HPDE6-E6E7 (cell line): ENCODE results near the gene EPB41.
"Not testable (repeated sequence)": the region's sequence is repeated elsewhere in the genome, so short reads cannot be mapped to it uniquely, and the experiment has no call there.

Experiments
- DNase-seq: peaks from one replicate; pipeline ENCODE4 v3.0.0; 2011; ENCODE audit warnings: missing footprints; ENCODE audit errors: extremely low spot score

The EPB41 gene

DNA sequence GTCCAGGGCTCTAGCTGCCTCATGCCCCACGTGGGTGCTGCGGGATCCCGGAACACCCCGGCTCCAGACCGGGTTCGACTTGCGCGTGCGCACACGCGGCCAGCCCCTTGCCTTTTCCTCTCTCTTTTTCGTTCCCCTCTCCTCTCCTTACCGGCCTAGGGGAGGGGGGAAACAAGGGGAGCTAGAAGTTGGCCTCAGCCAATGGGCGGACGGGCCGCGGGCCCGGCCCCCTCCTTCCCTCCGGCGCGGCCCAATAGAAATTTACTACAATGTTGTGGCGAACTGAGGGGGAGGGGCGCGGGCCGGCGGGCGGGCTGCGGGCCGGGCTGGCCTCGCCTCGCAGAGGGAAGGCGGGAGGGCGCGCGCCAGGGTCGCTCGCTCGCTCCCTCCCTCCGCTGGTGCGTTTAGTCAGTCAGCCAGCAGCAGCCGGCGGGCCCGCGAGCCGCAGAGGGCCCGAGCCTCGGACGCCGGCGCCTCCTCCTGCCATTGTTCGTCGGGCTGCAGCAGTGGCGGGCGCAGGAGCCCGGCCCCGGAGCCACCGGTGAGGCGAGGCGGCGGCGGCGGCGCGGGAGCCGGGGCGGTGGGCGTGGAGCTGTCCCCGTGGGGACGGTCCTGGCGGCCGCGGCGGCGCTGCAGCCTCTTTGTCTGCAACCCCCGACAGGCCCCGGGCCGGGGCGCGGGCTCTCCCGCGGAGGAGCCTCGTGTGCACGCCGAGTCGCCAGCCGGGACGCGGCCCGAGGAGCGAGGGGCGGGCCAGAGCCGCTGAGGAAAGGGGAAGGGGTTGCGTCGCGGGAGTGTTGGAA is at the start of gene EPB41:
TSS of gene EPB41 (plus strand) at position 342 of the 803 bp plus-strand sequence. CDS start 72,869 bp downstream, outside the sequence.
- DNase-seq, result peak; percentile 88

DNA sequence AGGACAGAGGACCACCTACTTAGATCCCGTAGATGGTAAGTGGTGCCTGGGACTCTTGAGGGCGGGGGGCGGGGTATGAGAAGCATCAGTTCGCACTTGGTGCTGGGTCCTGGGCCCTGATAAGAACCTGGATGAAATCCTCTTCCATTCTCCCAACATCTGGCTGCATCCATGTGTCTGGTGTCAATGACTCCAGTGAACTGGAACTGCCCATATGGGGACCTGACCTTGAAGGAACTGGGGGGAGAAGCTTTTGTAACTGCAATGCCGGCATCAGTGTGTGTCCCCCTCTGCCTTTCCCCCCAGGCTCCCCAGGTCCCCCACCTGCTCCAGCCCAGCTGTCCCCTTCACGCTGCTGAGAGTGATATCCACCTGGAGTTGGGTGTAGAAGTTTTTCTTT is 49.7 kb upstream of the EPB41 start:
- DNase-seq, result no peak

DNA sequence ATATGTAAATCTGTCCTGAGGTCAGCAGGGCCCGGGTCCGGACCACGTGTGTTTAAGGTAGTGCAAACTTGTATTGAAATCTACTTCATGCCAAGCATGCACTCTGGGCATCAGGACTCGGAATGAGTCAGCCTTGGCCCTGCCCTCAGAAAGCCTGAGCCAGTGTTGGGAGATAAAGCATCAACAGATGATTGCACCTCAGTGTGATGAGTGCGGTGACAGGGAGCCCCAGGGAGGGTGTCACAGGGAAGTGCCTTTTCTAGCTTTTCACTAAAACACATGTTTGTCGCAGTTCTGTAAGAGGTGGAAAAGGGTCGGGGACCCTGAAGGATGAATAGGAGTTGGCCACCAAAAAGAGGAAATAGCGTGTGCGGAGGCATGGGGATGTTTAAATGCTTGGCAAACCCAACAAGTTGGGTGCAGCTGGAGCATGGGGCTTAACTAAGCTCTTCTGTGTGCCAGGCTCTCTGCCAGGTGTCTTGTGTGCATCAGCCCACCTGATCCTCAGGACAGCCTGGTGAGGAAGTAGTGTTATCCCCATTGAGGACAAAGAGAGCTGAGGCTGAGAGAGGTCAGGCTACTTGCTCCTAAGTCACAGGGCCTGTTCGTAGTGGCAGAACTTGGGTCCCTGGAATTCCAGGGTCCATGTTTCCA is 48.2 kb upstream of the EPB41 start:
- DNase-seq, result no peak

DNA sequence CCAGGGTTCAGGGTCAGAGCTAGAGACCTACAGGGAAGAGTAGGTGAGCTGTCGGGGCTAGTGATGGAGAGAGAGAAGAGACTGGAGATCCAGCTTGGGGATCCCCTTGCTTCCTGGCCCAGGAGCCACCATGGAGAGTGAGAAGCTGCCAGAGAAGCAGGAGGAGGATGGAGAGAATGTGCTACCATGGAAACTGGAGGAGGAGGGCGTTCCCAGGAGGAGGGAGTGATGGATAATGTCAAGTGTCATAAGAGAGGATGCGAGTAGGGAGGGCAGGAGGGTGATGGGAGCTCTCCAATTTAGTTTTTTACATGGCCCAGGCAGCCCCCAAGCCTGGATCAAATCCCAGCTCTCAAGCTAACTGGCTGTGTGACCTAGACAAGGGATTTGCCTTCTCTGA is 46.5 kb upstream of the EPB41 start:
- DNase-seq, result no peak

DNA sequence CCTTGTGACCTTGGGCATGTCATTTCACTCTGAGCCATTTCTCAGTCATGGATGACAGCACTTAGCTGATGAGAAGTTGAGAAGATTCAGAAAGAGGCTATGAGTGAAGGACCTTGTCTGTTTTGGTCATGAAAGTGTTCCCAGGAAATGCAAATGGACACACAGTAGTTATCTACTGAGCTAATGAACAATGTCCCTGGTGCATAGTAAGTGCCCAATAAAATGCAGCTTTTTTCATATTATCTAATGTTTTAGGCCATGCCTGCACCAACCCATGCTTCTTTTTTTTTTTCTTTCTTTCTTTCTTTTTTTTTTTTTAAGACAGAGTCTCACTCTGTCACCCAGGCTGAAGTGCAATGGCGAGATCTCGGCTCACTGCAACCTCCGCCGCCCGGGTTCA is 44.4 kb upstream of the EPB41 start:
- DNase-seq, result no peak

DNA sequence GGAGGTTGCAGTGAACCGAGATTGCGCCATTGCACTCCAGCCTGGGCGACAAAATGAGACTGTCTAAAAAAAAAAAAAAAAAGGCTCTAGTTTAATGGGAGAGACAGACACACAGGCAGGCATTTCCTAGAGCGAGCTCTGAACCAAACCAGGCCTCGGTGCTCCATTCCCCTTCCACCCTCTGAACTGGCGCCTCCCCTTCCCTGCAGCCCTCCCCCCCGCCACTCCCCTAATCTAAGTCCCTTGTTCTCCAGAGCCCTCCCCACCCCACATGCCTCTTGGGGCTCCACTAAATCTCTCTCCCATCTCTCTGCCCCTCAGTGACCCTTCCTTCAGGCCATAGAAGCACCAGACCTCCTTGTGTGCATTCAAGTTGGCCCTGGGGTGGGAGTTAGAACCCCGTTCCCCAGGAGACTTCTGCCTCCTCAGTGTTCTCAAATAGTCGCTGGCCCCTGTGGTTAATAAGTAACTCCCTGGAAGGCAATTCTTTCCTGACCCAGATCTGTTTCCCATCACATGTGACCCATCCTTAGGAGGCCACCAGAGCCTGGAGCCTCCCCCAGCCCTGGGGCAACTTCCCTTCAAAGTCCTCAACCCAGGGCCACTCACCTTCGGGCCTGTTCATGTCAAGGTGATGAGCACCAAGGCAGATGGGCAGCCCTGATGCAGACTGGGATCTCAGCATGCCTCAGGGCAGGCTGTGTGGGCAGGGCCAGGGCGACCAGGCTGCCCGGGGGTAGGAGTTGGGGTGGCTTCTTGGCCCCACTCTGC is 42.6 kb upstream of the EPB41 start:
- no peak for DNase-seq

DNA sequence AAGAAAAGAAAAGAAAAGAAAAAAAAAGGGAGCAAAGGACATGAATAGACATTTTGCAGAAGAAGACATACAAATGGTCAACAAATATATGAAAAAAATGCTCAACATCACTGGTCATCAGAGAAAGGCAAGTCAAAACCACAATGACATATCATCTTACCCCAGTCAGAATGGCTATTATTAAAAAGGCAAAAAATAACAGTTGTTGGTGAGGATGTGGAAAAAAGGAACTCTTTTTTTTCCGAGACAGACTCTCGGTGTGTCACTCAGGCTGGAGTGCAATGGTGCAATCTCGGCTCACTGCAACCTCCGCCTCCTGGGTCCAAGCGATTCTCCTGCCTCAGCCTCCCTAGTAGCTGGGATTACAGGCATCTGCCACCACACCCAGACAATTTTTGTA is 39.2 kb upstream of the EPB41 start:
- DNase-seq, result not testable (repeated sequence)

DNA sequence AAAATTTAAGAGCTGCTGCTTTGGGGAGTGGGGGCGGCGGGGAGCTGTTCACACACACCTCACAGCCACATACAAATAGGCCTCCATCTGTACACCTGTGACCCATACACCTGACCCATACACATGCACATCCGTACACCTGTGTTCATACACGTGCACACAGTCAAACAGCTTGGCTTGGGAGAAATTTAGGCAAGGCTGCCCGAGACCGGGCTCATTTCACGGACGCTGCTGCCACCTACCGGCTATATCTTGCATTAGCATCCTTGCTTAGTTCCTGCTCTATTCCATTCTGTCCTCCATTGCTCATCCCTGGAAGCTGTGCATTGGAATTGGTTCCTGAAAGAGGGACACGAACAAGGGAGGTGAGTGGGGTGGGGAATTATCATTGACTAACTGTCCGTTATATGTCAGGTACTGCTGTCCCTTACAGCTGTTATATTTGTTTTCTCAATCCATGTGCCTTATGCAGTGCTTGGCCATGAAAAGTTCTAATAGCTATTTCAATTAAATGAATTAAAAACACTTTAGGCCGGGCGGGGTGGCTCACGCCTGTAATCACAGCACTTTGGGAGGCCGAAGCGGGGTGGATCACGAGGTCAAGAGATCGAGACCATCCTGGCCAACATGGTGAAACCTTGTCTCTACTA is 37.1 kb upstream of the EPB41 start:
- DNase-seq, result peak; percentile 72

DNA sequence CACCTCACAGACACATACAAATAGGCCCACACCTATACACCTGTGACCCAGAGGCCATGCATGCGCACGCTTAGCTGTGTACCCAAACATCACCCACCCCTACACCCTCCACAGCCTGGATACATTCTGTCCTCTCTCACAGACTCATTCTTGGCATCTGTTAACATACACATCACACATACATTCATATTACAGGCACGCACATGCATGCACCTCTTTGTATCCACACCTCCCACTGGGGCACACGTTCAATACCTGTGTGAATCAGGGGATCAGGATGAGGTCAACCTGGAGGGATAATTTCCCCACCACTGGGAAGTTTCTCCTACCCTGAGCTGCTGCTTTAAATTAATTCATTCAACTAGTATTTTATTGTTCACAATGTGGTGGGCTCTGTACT is 35.6 kb upstream of the EPB41 start:
- DNase-seq, result no peak

DNA sequence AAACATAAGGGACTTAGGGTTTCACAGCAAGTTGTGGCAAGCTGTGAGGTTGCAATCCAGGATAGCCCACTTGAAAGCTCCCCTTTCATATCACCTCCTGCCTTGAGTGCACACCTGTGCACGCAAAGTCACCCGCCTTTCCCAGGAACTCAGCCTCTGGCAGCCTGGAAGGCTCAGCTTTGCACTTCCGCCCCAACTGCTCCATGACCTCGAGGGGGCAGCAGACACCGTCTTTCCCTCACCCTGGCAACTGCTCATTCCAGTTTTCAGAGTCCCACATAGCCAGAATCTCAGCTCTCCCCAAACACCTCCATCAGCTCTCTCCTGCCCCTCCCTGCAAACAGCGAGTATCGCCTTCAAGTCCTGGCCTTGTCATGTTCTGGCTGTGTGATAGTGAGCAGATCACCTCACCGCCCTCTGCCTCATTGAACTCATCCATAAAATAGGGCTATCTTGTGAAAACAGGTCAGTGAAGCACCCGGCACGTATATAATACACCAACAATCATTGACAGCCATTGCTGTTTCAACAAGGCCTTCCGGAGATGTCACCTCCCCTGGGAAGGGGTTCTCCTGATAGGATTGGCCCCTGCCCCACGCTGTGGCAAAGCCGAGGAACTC is 32.2 kb upstream of the EPB41 start:
- DNase-seq, result peak; percentile 81

DNA sequence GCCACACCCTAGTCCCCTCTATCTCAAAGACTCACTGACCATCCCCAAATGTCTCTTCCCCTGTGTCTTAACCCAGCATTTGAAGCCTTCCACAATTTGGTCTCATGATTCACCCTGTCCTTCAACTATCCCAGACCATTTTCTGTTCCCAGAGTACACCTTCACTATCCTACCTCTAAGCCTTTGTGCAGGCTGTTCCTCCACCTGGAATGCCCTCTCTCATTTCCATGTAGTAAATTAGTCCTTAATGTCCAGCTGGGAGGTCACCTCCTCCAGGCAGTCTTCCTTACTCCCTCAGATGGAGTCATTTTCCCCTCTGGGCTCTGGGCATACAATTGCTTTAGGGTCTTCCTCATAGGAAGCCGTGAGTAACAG is 31.1 kb upstream of the EPB41 start:
- DNase-seq, result no peak

DNA sequence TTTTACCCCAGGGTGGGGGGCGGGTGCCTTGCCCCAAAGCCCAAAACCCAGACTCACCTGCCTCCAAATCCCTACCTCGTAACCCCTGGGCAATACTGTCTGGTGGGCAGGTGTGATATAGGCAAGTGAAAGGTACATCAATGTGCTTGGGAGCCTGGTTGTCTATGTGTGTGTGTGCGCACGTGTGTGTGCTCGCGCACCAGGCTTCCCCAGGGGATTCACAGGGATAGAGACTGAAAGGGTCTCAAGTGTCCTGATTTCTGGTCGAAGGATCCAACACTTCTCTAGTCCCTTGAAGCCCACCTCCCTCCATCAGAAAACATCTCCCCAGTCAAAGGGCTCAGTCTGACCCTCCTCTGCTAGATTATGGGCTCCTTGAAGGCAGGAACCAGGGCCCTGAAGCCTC is 28.9 kb upstream of the EPB41 start:
- no peak for DNase-seq

DNA sequence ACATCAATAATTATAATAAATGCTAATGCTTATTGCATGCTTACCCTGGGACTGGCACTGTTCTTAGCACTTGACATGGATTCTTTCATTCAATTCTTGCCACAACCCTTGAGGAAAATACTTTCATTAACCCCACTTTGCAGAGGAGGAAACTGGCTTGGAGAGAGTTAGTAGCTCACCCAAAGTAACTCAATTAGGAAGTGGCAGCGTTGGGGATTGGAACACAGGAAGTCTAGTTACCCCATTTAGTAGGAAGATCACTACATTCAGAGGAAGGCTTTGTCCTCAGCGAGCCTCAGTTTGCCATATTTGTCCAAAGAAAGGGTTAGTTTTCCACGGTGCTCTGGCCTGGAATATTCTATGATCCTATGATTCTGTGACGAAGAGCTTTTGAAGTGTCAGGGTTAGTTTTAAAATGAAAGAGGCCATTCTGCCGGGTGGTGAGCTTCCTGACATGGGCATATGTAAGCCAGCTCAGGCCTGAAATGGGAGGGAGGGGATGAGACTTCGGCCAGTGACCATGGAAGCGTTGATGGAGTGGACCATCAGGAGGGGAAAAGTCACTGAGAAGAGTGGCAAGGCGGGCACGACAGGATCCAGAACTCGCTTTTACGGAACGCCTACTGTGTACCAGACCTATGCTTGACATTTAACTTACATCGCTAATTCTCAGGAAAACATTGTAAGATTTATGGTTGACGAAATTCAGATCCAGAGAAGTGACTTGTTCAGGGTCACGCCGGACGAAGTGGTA is 28.2 kb upstream of the EPB41 start:
- DNase-seq, result no peak

DNA sequence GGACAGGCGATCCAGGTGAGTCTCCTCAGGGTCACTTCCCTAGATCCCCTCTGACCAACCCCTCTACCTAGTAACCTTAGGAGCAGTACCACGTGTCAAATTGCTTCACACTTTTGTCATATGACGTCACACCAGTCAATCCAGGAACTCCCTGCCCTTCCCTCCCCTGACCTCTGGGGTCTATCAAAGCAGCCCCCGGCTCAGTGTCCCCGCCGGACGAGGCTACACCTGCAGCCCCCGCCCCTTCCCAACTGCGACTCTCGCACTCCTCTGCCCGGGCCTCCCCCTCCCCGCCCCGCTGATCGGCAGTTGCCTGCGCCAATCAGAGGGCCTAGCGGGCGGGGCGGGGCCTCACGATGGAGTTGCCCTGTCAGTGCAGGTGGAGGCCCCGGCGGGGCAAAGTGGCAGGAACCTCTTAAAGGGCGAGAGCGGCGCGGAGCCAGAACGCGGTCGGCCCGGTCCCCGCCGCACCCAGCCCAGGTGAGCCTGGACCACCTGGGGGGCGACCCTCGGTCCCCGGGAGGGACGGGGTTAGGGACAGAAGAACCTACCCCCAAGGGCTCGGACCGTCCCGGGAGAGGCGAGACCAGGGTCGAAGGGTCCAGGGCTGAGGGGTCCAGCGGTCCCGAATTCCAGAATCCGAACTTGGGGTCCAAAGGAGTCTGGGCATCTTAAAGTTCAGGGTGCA is 27.5 kb upstream of the EPB41 start:
- DNase-seq, result peak; percentile 95

DNA sequence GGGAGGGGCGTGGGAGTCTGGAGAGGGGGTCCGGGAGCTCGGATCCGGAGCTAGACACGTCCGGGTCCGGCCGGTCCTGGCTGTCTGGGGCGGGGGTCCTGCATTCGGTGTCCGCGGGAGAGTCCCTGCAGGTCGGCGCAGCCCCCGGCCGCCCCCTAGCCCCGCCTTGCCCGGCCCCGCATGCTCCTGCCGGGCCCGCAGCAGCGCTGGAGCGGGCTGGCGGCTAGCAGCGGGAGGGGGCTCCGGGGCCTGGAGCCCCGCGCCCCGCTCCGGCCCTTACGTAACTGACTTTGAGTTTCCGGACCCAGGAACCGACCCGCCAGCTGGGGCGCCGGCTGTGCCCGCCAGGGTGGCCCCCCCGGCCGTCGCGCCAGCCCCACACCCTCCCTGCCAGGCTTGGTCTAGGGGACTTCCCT is 26.9 kb upstream of the EPB41 start:
- no peak for DNase-seq

DNA sequence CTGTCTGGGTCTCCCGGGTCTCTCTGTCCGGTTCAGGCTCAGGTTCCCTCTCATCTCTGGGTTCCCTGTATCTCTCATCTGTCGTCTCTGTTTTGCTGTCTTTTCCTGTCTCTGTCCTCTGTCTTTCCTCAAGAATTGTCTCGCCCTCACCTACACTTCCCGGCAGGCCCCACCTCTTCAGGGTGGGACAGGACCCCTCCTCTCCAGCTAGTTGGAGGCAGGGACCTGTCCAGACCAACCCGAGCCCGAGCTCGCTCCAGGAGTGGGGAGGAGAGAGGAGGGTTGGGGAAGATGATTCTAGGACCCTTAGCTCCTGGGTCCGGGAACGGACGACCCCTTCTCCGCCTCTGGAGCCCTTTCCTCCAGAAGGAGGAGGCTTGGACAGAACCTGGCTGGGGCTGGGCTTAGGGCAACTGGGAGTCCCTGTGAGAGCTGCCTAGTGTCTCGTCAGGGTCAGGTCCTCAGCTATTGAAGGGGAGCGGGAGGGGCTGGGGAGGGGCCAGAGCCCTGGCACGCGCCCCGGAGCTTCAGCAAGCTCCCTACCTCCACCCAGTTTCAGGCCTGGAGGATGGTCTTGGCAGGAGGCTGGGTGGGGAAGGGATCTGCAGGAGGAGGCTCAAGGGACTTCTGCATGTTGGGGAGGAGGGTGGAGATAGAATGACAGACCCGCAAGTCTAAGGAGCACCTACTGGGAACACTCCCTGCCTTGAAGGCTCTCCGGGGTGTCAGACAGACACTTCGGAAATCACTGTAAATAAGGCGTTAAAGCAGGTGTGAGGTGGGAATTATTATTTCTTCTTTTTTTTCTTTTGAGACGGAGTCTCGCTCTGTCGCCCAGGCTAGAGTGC is 26.3 kb upstream of the EPB41 start:
- no peak for DNase-seq

DNA sequence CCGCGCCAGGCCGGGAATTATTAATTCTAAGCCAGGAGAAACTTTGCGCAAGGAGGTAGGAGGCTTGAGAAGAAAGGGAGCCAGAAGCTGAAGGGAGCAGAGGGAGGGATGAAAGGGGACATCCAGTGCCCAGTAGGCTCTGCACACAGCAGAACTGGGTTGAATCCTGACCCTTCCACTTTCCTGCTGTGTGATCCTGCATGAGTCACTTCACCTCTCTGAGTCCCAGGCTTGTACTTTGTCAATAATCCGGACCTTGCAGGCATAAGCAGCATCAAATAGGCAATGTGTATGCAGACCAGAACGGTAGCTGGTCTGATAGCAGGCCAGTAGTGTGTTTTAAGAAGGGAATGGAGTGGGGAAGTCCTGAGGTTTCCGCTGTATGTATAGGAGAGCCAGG is 25.5 kb upstream of the EPB41 start:
- DNase-seq, result no peak

DNA sequence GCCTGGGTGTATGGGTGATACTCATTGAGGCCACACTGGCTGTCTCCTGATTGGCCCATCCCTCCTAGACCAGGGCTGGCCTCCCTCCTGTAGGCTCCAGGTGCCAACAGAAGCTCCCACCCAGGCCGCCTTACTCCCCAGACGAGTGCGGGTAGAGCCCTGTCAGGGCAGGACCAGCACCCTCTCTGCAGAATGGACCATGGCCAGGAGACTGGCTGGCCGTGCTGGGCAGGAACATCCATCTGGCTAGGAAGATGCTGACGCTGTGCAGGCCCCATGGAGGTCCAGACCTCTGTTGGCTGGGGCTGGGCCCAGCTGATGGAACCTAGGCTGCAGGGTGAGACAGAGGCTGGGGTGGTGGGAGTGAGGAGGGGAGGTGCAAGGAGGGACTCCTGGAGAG is 25.0 kb upstream of the EPB41 start:
- DNase-seq, result no peak

DNA sequence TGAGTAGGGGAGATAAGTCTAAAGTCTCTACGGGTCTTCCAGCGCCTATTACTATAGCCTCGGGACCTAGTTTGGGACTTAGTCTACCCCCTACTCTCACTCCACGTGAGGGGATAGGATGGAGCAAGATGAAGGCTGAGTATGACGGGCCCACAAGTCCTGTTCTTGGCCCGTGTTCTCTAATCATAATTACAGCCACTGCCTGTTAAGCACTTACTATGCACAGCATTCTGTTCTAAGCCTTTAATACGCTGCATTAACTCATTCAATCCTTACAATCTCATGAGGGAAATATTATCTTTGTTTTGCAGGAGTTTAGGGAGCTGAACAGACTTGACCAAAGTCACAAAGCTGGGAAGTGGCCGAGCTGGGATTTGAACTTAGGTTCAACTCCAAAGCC is 23.9 kb upstream of the EPB41 start:
- DNase-seq, result no peak
